ENCODE measurements around the gene CFAP68. TPM values are rescaled to one million over a fixed set of nuclear protein-coding genes. Genes with fewer than 3 reads are reported as not detected.

Gene CFAP68
- total and polyA plus RNA-seq, 9 of the 15 experiments (the other 6 are each of a cell fraction or from before 2014, with no cell fraction given) = 22.8 to 72.3 (median 52.5) TPM

DNA sequence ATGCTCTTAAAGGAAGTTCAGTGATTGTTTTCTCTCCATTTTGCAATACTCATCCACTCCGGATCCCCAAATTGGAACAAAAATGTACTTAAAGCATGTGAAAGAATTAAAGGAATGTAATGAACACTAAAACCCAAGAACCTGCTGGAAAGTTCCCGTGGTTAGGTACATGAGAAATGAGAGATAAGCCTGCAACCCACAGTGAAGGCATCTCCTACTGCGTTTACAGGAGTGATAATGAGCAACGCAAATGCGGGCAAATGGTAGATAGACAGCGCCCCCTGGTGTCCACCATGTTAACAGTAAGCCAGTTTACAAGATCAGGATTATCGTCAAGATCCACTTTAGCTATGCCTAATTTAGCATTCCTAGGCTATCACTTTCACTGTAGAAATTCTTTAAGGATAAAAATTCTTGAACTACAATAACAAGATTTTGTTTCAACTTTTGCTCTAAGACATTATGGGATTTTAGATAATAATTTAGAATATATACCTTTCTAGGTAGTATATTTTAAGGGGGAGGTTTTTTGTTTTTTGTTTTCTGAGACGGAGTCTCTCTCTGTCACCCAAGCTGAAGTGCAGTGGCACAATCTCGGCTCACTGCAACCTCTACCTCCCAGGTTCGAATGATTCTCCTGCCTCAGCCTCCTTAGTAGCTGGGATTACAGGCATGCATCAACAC lies 37.8 kb upstream of the CFAP68 start (continued):
- TF ChIP-seq STAG1 (CRISPR knock-in tag; IDR thresholded peaks at IDR 0.05; ENCODE audit: borderline replicate concordance) (peak; percentile 66; the same call in 1 of the 2 replicates), ATF7 (IDR thresholded peaks at IDR 0.05) (peak; percentile 28; the same call in 1 of the 2 replicates), MAZ (CRISPR knock-in tag; conservative IDR thresholded peaks at IDR 0.05 in 1 of 2, IDR thresholded peaks at IDR 0.05 in 1 of 2) (0 out of 4 replicates have a peak, but pooled peaks of 1 of the 2 experiments have one; percentile 22), NR2C2 (CRISPR knock-in tag; IDR thresholded peaks at IDR 0.05) (no peak), NR2C2 (tag; IDR thresholded peaks at IDR 0.05) (no peak), SMARCA4 (IDR thresholded peaks at IDR 0.05) (0 out of 2 replicates have a peak, but pooled peaks have one; percentile 16), ZNF134 (CRISPR knock-in tag; conservative IDR thresholded peaks at IDR 0.05) (no peak), TCF3 (CRISPR knock-in tag; IDR thresholded peaks at IDR 0.05) (peak; percentile 51), CSDE1 (IDR thresholded peaks at IDR 0.05) (peak in 1 of 2 experiments; percentile 25; a peak in 1 of 4 replicates), ARID2 (IDR thresholded peaks at IDR 0.05) (peak; percentile 69), RCOR1 (IDR thresholded peaks at IDR 0.05; ENCODE audit: borderline replicate concordance in 1 of 2, low read depth in 2 of 2, low read length in 2 of 2) (peak in 1 of 2 experiments; percentile 72; a peak in 1 of 4 replicates), RAD21 (CRISPR knock-in tag; conservative IDR thresholded peaks at IDR 0.05 in 1 of 2, IDR thresholded peaks at IDR 0.05 in 1 of 2) (peak; percentile 91 to 97), GATAD2B (IDR thresholded peaks at IDR 0.05; ENCODE audit: borderline replicate concordance) (peak; percentile 71; the same call in 1 of the 2 replicates), ZNF24 (IDR thresholded peaks at IDR 0.05) (peak; percentile 60; the same call in 1 of the 2 replicates), NFE2 (IDR thresholded peaks at IDR 0.05; ENCODE audit: low read depth) (0 out of 2 replicates have a peak, but pooled peaks have one; percentile 6), YBX1 (IDR thresholded peaks at IDR 0.05) (no peak), MYBL2 (IDR thresholded peaks at IDR 0.05; ENCODE audit: low read depth) (no peak), MYBL2 (CRISPR knock-in tag; IDR thresholded peaks at IDR 0.05; ENCODE audit: borderline replicate concordance) (no peak), EP300 (IDR thresholded peaks at IDR 0.05; ENCODE audit: low read length) (peak; percentile 30)
- TF ChIP-seq, protein P1, sequence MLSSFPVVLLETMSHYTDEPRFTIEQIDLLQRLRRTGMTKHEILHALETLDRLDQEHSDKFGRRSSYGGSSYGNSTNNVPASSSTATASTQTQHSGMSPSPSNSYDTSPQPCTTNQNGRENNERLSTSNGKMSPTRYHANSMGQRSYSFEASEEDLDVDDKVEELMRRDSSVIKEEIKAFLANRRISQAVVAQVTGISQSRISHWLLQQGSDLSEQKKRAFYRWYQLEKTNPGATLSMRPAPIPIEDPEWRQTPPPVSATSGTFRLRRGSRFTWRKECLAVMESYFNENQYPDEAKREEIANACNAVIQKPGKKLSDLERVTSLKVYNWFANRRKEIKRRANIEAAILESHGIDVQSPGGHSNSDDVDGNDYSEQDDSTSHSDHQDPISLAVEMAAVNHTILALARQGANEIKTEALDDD (IDR thresholded peaks at IDR 0.05) = peak; percentile 49; the same call in 1 of the 2 replicates
- TF ChIP-seq, protein P2, sequence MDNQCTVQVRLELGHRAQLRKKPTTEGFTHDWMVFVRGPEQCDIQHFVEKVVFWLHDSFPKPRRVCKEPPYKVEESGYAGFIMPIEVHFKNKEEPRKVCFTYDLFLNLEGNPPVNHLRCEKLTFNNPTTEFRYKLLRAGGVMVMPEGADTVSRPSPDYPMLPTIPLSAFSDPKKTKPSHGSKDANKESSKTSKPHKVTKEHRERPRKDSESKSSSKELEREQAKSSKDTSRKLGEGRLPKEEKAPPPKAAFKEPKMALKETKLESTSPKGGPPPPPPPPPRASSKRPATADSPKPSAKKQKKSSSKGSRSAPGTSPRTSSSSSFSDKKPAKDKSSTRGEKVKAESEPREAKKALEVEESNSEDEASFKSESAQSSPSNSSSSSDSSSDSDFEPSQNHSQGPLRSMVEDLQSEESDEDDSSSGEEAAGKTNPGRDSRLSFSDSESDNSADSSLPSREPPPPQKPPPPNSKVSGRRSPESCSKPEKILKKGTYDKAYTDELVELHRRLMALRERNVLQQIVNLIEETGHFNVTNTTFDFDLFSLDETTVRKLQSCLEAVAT (IDR thresholded peaks at IDR 0.05) = no peak
- TF ChIP-seq, protein P3, sequence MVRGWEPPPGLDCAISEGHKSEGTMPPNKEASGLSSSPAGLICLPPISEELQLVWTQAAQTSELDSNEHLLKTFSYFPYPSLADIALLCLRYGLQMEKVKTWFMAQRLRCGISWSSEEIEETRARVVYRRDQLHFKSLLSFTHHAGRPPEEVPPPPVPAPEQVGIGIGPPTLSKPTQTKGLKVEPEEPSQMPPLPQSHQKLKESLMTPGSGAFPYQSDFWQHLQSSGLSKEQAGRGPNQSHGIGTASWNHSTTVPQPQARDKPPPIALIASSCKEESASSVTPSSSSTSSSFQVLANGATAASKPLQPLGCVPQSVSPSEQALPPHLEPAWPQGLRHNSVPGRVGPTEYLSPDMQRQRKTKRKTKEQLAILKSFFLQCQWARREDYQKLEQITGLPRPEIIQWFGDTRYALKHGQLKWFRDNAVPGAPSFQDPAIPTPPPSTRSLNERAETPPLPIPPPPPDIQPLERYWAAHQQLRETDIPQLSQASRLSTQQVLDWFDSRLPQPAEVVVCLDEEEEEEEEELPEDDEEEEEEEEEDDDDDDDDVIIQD (CRISPR knock-in tag; IDR thresholded peaks at IDR 0.05) = no peak
- TF ChIP-seq, protein P4, sequence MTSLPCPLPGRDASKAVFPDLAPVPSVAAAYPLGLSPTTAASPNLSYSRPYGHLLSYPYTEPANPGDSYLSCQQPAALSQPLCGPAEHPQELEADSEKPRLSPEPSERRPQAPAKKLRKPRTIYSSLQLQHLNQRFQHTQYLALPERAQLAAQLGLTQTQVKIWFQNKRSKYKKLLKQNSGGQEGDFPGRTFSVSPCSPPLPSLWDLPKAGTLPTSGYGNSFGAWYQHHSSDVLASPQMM (CRISPR knock-in tag; IDR thresholded peaks at IDR 0.05) = no peak
- TF ChIP-seq, protein P5, sequence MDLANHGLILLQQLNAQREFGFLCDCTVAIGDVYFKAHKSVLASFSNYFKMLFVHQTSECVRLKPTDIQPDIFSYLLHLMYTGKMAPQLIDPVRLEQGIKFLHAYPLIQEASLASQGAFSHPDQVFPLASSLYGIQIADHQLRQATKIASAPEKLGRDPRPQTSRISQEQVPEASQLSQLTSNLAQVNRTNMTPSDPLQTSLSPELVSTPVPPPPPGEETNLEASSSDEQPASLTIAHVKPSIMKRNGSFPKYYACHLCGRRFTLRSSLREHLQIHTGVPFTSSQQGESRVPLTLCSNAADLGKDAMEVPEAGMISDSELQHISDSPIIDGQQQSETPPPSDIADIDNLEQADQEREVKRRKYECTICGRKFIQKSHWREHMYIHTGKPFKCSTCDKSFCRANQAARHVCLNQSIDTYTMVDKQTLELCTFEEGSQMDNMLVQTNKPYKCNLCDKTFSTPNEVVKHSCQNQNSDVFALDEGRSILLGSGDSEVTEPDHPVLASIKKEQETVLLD (IDR thresholded peaks at IDR 0.05) = no peak
